ENCODE data around the gene CRY2.

Gene CRY2

DNA sequence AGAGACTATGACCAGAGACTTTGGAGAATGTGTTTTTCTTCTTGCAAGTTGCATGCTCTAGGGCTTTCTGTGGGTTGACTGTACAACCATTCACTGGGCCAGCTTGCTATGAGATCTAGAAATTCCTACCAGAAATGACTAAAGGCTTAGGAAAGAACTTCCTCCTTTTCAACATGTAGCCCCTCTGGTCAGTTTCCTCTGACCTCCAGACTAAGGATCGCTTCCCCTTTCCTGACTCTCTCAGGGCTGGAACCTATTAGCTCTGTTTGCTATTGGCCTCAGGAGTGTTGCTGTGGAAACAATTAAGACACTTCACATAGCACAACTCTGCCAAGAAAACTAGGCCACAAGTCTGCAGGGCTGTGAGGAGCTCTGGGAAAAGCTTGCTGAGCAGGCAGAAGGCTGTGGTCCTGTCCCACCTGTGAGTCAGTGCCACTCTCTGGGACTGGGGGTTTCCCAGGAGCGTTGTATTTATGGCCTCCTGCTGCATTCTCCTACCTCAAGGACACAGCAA lies 10.7 kb downstream of the CRY2 start:
- Histone ChIP-seq H3K36me3 (replicated peaks in 1 of 2; ENCODE audit: control insufficient read depth in 2 of 2, insufficient read depth in 2 of 2, low read length in 2 of 2) (peaks cover 12 to 71% of the 10 kb centered on the region in 2 donors), H2AK5ac (ENCODE audit: low read depth, low read length) (no peak overlapping the region), H3K23ac (ENCODE audit: low read depth, low read length, poor library complexity) (no peak overlapping the region), H3K4me1 (ENCODE audit: control insufficient read depth in 2 of 2, insufficient read depth in 1 of 2, low read depth in 1 of 2, low read length in 2 of 2) (peaks cover 0 to 7% of the 10 kb centered on the region in 2 donors), H3K4ac (ENCODE audit: low read length) (no peak overlapping the region), H3K79me1 (ENCODE audit: low read depth, low read length) (no peaks in the 10 kb centered on the region), H3K4me3 (ENCODE audit: low read length in 2 of 2) (no peak overlapping the region), H3K14ac (ENCODE audit: low read length) (no peak overlapping the region), H2BK15ac (ENCODE audit: low read length) (no peak overlapping the region), H3K27ac (replicated peaks; ENCODE audit: low read length) (no peak overlapping the region), H2BK12ac (ENCODE audit: low read length) (no peak overlapping the region), H3K9ac (ENCODE audit: low read depth, low read length, poor library complexity) (no peak overlapping the region), H2BK120ac (ENCODE audit: low read depth, low read length) (no peak overlapping the region), H3K27me3 (ENCODE audit: control insufficient read depth in 3 of 3, insufficient read depth in 3 of 3, low read depth in 1 of 3, low read length in 3 of 3) (no peaks in the 10 kb centered on the region), H4K91ac (ENCODE audit: low read depth, low read length, poor library complexity) (no peak overlapping the region), H2AFZ (ENCODE audit: low read length) (no peak overlapping the region), H3K9me3 (replicated peaks in 1 of 2; ENCODE audit: control insufficient read depth in 2 of 2, insufficient read depth in 1 of 2, low read depth in 1 of 2, low read length in 2 of 2) (no peaks in the 10 kb centered on the region), H3K4me2 (ENCODE audit: insufficient read depth, low read length, poor library complexity, severe bottlenecking) (no peak overlapping the region), H2BK5ac (ENCODE audit: low read length) (peak overlapping the region; percentile 69), H4K8ac (ENCODE audit: low read depth, low read length) (no peak overlapping the region), H3K18ac (ENCODE audit: low read length) (no peak overlapping the region)
- no peak for DNase-seq (ENCODE audit: low spot score)
- no CpG with 5 or more reads among the region's 2 CpGs for WGBS, 2 donors (ENCODE audit: extremely low coverage in 2 of 2, insufficient read length in 2 of 2, insufficient replicate concordance in 1 of 2)

DNA sequence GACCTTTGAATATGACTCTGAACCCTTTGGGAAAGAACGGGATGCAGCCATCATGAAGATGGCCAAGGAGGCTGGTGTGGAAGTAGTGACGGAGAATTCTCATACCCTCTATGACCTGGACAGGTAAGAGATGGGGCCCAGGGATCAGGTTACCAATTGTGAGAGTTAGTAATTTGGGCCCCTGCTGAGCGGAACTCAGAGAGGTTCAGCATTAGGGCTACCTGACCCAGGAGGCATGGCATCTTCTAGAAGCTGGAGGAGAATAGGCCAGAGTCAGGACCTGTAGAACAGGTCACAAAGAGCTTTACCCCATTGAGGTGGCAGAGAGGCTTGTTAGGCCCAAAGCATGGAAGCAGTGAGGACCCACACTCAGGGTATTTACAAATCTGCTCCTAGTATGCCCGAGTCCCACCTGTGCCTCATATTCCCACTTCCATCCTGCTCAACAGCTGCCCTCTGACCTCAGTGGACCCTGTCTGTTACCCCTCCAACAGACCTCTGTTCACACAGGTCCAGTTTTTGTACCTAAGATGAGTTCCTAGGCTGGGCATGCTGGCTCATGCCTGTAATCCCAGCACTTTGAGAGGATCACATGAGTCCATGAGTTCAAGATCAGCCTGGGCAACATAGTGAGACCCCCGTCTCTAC lies 11.6 kb downstream of the CRY2 start:
- no peak overlapping the region for H2AFZ ChIP-seq (ENCODE audit: low read length)
- no peak overlapping the region for H2BK15ac ChIP-seq (ENCODE audit: low read length)
- H3K4ac ChIP-seq (ENCODE audit: low read length), result no peak overlapping the region
- DNase-seq (ENCODE audit: low spot score), result no peak
- no peak overlapping the region for H4K8ac ChIP-seq (ENCODE audit: low read depth, low read length)
- H3K4me1 ChIP-seq (ENCODE audit: control insufficient read depth in 2 of 2, insufficient read depth in 1 of 2, low read depth in 1 of 2, low read length in 2 of 2), result peaks cover 0 to 7% of the 10 kb centered on the region in 2 donors
- no CpG with 5 or more reads among the region's 5 CpGs for WGBS, 2 donors (ENCODE audit: extremely low coverage in 2 of 2, insufficient read length in 2 of 2, insufficient replicate concordance in 1 of 2)
- H2BK12ac ChIP-seq (ENCODE audit: low read length), result no peak overlapping the region
- H4K91ac ChIP-seq (ENCODE audit: low read depth, low read length, poor library complexity), result no peak overlapping the region
- peaks cover 13 to 79% of the 10 kb centered on the region in 2 donors for H3K36me3 ChIP-seq (replicated peaks in 1 of 2; ENCODE audit: control insufficient read depth in 2 of 2, insufficient read depth in 2 of 2, low read length in 2 of 2)
- no peak overlapping the region for H2AK5ac ChIP-seq (ENCODE audit: low read depth, low read length)
- H3K27ac ChIP-seq (replicated peaks; ENCODE audit: low read length), result no peak overlapping the region
- H3K27me3 ChIP-seq (ENCODE audit: control insufficient read depth in 3 of 3, insufficient read depth in 3 of 3, low read depth in 1 of 3, low read length in 3 of 3), result no peaks in the 10 kb centered on the region
- no peak overlapping the region for H3K18ac ChIP-seq (ENCODE audit: low read length)
- no peaks in the 10 kb centered on the region for H3K9me3 ChIP-seq (replicated peaks in 1 of 2; ENCODE audit: control insufficient read depth in 2 of 2, insufficient read depth in 1 of 2, low read depth in 1 of 2, low read length in 2 of 2)
- no peak overlapping the region for H3K14ac ChIP-seq (ENCODE audit: low read length)
- H2BK120ac ChIP-seq (ENCODE audit: low read depth, low read length), result no peak overlapping the region
- no peak overlapping the region for H3K4me2 ChIP-seq (ENCODE audit: insufficient read depth, low read length, poor library complexity, severe bottlenecking)
- H3K9ac ChIP-seq (ENCODE audit: low read depth, low read length, poor library complexity), result peak overlapping the region; percentile 17
- H2BK5ac ChIP-seq (ENCODE audit: low read length), result no peak overlapping the region
- H3K23ac ChIP-seq (ENCODE audit: low read depth, low read length, poor library complexity), result no peak overlapping the region
- no peaks in the 10 kb centered on the region for H3K79me1 ChIP-seq (ENCODE audit: low read depth, low read length)
- H3K4me3 ChIP-seq (ENCODE audit: low read length in 2 of 2), result no peak overlapping the region

- peak overlapping the region; percentile 36 for H3K23ac ChIP-seq (ENCODE audit: low read depth, low read length, poor library complexity)
These were observed 12.4 kb downstream of the CRY2 start for GRCh38 chr11:45859661-45860140.

DNA sequence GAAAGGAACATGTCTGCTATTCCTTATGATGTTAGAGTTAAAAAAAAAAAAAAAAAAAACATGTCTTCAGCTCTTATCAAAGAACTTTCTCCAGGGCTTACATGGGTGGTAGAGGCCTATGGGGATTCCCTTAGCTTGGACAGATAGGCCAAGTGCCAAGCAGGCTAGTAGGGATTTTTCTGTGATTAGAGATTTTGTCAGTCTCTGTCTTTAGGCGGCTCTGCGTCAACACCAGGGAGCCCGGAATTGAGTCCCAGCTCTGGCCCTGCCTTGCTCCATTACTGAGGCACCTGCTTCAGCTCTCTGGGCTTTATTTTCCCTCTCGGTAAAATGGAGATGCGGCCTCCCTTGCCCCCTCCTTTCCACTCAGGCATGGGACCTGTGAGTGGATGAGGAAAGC lies 13.1 kb downstream of the CRY2 start:
- peaks cover 0 to 7% of the 10 kb centered on the region in 2 donors for H3K4me1 ChIP-seq (ENCODE audit: control insufficient read depth in 2 of 2, insufficient read depth in 1 of 2, low read depth in 1 of 2, low read length in 2 of 2)
- H2AFZ ChIP-seq (ENCODE audit: low read length), result no peak overlapping the region
- no peak overlapping the region for H3K9ac ChIP-seq (ENCODE audit: low read depth, low read length, poor library complexity)

More at GRCh38 chr11:45859661-45860140, 12.4 kb downstream of the CRY2 start:
- no peak overlapping the region for H3K27ac ChIP-seq (replicated peaks; ENCODE audit: low read length)
- no CpG with 5 or more reads among the region's 12 CpGs for WGBS, 2 donors (ENCODE audit: extremely low coverage in 2 of 2, insufficient read length in 2 of 2, insufficient replicate concordance in 1 of 2)
- no peak overlapping the region for H2BK5ac ChIP-seq (ENCODE audit: low read length)
- no peak overlapping the region for H3K4ac ChIP-seq (ENCODE audit: low read length)
- no peak overlapping the region for H4K91ac ChIP-seq (ENCODE audit: low read depth, low read length, poor library complexity)
- no peak overlapping the region for H3K4me3 ChIP-seq (ENCODE audit: low read length in 2 of 2)
- H3K14ac ChIP-seq (ENCODE audit: low read length), result no peak overlapping the region
- no peak overlapping the region for H2AK5ac ChIP-seq (ENCODE audit: low read depth, low read length)
- H3K27me3 ChIP-seq (ENCODE audit: control insufficient read depth in 3 of 3, insufficient read depth in 3 of 3, low read depth in 1 of 3, low read length in 3 of 3), result no peaks in the 10 kb centered on the region
- no peaks in the 10 kb centered on the region for H3K9me3 ChIP-seq (replicated peaks in 1 of 2; ENCODE audit: control insufficient read depth in 2 of 2, insufficient read depth in 1 of 2, low read depth in 1 of 2, low read length in 2 of 2)
- peaks cover 14 to 81% of the 10 kb centered on the region in 2 donors for H3K36me3 ChIP-seq (replicated peaks in 1 of 2; ENCODE audit: control insufficient read depth in 2 of 2, insufficient read depth in 2 of 2, low read length in 2 of 2)
- H2BK120ac ChIP-seq (ENCODE audit: low read depth, low read length), result no peak overlapping the region
- H3K79me1 ChIP-seq (ENCODE audit: low read depth, low read length), result no peaks in the 10 kb centered on the region
- H4K8ac ChIP-seq (ENCODE audit: low read depth, low read length), result no peak overlapping the region
- H2AFZ ChIP-seq (ENCODE audit: low read length), result no peak overlapping the region
- peak overlapping the region; percentile 2 for H3K4me2 ChIP-seq (ENCODE audit: insufficient read depth, low read length, poor library complexity, severe bottlenecking)
- H3K4me1 ChIP-seq (ENCODE audit: control insufficient read depth in 2 of 2, insufficient read depth in 1 of 2, low read depth in 1 of 2, low read length in 2 of 2), result peaks cover 0 to 7% of the 10 kb centered on the region in 2 donors
- no peak overlapping the region for H3K9ac ChIP-seq (ENCODE audit: low read depth, low read length, poor library complexity)
- no peak overlapping the region for H2BK12ac ChIP-seq (ENCODE audit: low read length)
- no peak overlapping the region for H2BK15ac ChIP-seq (ENCODE audit: low read length)
- peak overlapping the region; percentile 9 for H3K18ac ChIP-seq (ENCODE audit: low read length)
- DNase-seq (ENCODE audit: low spot score), result no peak

More for the DNA sequence above, 13.1 kb downstream of the CRY2 start:
- Histone ChIP-seq H3K4ac (ENCODE audit: low read length) (no peak overlapping the region), H3K18ac (ENCODE audit: low read length) (no peak overlapping the region), H3K27me3 (ENCODE audit: control insufficient read depth in 3 of 3, insufficient read depth in 3 of 3, low read depth in 1 of 3, low read length in 3 of 3) (no peaks in the 10 kb centered on the region), H3K27ac (replicated peaks; ENCODE audit: low read length) (no peak overlapping the region), H2BK12ac (ENCODE audit: low read length) (no peak overlapping the region), H2BK5ac (ENCODE audit: low read length) (no peak overlapping the region), H3K79me1 (ENCODE audit: low read depth, low read length) (no peaks in the 10 kb centered on the region), H3K23ac (ENCODE audit: low read depth, low read length, poor library complexity) (no peak overlapping the region), H4K8ac (ENCODE audit: low read depth, low read length) (no peak overlapping the region), H3K9me3 (replicated peaks in 1 of 2; ENCODE audit: control insufficient read depth in 2 of 2, insufficient read depth in 1 of 2, low read depth in 1 of 2, low read length in 2 of 2) (no peaks in the 10 kb centered on the region), H3K14ac (ENCODE audit: low read length) (no peak overlapping the region), H2AK5ac (ENCODE audit: low read depth, low read length) (no peak overlapping the region), H3K4me2 (ENCODE audit: insufficient read depth, low read length, poor library complexity, severe bottlenecking) (no peak overlapping the region), H3K4me3 (ENCODE audit: low read length in 2 of 2) (no peak overlapping the region), H2BK120ac (ENCODE audit: low read depth, low read length) (no peak overlapping the region), H4K91ac (ENCODE audit: low read depth, low read length, poor library complexity) (no peak overlapping the region), H3K36me3 (replicated peaks in 1 of 2; ENCODE audit: control insufficient read depth in 2 of 2, insufficient read depth in 2 of 2, low read length in 2 of 2) (peaks cover 15 to 83% of the 10 kb centered on the region in 2 donors), H2BK15ac (ENCODE audit: low read length) (no peak overlapping the region)
- WGBS, 2 donors (ENCODE audit: extremely low coverage in 2 of 2, insufficient read length in 2 of 2, insufficient replicate concordance in 1 of 2), result no CpG with 5 or more reads among the region's 5 CpGs
- DNase-seq (ENCODE audit: low spot score), result no peak
